GM10847 (cell line): ENCODE results near the gene GORASP1.

ENCODE experiments used
- POLR2A ChIP-seq: IDR thresholded peaks from 2 replicates; pipeline ENCODE4 v1.6.1; 2011; ENCODE audit not compliant: insufficient read length; ENCODE audit errors: extremely low read depth

The GORASP1 gene

GRCh38 chr3:39103324-39103693 is 4.1 kb downstream of the GORASP1 start:
- no peak for TF ChIP-seq POLR2A

- TF ChIP-seq POLR2A: no peak
Measured at GRCh38 chr3:39102504-39103323, 4.7 kb downstream of the GORASP1 start.

- no peak for TF ChIP-seq POLR2A
Measured at GRCh38 chr3:39101022-39101689, 6.3 kb downstream of the GORASP1 start.

- no peak for TF ChIP-seq POLR2A
Measured at GRCh38 chr3:39100500-39100886, 6.9 kb downstream of the GORASP1 start.

DNA sequence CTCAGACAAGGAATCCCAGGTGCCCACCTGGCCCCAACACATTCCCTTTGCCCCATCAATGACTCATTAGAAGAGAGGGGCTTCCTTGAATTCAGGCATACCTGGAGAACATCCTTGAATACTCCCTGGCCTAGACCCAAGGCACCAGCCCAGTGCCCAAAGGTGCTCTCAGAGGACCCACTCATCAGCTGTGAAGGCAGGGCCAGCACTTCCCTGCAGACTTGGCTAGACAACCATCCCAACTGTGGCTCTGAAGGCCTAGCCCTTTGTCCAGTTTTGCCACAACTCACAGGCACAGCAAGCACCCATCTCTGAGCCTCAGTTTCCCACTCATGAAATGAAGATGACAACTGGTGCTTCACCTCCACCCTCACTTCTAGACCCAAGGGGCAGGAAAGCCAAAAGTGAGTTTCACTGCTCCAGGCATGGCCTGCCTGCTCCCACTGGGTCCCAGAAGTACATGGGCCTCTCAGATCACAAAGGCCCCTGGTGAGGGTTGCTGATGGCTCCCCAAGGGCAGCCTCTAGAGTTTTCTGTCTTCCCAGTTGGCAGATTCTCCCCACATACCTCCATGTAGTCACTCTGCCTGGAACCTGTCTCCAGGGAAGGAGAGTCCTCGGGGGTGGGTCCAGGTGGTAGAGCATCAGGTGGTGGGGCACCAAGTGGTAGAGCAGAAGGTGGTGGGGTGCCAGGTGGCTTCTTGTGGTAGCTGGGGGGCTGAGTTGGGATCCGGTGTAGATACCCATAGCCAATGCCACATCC is 7.5 kb downstream of the GORASP1 start:
- no peak for TF ChIP-seq POLR2A

- TF ChIP-seq POLR2A: no peak
Measured at GRCh38 chr3:39099242-39099641, 8.2 kb downstream of the GORASP1 start.

DNA sequence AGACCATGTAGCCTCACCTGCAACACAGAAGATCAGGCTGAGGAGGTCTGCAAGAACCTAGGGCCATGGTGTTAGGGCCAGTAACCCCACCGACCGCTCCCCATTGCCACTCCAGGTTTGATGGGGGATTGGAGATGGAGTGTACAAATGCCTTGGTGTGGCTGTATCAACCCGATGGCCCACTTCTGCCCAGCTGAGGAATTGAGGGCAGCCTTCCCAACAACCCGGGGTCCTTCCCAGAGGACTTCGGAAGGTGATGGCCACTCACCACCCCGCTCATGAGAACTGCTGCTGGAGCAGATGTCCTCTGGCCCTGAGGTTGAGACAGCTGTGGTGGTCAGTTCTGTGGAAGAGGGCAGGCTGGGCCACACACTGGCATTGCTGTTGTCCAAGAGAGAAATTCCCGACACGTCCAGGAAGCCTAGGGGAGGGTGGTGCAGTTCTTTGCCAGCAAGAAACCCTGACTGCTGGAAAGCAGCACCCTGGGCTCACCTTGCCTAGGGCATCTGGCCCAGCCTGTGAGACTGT is 8.9 kb downstream of the GORASP1 start:
- no peak for TF ChIP-seq POLR2A

GRCh38 chr3:39097716-39098472 is 9.5 kb downstream of the GORASP1 start:
- no peak for TF ChIP-seq POLR2A

DNA sequence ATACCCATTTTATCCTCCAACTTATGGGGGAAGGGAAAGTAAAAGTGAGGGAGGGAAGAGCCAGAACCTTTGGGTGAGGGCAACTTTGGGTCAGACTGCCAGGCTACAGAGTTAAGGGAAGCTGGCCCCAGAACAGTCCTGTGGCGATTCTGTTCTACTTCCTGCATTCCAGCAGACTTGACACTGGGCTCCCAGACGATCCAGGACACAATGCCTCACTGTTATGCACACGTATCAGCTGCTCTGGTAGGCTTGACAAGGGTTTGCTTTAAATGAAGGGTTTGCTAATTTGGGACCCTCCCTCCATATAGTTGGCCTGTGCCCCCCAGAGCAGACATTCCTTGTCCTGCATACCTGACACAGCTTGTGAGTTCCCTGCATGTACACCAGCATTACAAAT is 10.7 kb downstream of the GORASP1 start:
- no peak for TF ChIP-seq POLR2A

DNA sequence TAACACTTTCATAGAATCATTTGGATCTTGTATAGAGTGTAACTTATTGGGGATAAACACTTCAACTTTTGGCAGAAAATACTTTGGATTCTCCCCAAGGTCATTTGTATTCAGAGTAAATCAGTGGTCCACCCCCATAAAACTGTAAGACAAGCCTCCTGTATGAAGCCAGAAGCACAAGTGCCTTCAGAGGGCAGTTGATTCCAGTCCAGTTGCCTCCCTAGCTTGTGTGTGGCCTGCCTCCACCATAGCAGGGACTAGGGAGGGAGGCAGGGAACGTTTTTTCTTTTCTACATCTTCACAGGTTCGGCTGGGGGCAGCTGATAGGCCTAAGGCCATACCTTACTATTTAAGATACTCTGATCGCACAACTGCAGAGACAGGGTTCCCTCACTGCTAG is 11.6 kb downstream of the GORASP1 start:
- TF ChIP-seq POLR2A: no peak

DNA sequence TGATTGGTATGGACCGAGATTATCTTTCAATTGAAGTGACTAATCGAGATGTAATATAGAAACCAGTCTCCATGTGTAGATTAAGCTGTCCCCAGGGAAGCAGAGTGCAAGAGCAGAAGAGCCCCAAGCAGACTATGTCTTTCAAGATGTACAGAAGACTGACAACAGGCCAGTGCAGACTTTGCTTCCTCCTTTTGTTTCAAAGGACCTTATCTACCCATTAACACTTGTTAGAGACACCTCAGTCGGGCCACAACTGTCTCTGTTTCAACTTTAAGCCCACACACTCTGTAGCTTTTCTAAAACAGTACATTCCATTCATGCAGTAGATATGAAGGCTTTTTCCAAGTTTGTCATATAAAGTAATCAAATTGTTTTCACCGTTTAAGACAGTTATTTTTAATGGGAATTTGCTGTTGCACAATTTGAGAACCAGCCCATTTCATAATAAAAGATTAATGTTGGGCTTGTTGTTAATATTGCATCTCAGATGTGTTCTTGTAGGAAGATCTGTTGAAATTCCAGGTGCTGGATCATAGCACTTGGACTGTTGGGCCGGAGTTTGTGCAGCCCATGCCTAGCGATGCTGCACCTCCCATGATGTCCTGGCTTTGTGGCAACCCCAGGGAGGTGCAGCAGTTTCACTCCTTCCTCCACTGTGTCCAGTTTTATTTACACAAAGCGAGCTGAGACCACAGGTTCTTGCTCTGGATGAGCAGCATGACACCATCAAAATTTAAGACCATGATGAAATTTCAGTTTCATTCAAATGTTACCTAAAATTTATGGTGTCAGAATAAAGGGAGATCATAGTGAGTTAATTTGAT is 12.4 kb downstream of the GORASP1 start:
- TF ChIP-seq POLR2A: no peak

DNA sequence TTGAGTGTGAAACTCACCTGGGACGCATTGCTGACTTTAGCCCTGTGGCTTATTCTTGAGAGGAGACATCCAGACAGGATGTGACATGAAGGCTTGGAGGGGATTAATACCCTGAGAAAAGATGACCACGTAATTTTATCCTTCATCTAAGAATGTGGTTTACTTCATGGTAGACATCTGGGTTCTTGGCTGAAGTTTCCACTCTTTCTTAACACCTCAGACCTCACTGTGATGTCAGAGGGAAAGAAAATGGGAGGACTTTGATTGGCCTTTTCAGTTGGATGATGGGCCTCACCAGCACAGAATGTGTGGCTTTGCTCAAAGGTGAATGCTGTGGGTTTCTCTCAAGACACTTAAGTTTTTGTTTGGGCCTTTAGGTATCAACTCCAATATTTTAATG is 16.5 kb downstream of the GORASP1 start:
- TF ChIP-seq POLR2A: no peak

DNA sequence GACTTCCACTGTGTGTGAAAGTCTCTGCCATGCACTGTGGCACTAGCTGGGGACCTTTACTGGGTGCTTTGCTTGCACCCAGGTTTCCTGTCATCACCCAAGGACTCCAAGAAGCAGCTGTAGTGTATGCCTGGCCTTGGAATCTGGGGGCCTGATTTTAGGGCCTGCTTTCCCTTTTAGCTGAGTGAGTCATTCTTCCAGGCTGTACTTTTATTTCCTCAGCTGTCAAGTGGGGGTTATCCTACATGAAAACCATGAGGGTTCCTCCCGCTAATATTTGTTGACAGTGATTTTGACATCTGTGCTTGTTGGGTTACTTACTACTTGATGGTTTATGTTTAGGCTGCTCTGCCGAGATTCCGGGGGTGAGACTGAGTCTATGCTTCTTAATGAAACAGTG is 18.5 kb downstream of the GORASP1 start:
- no peak for TF ChIP-seq POLR2A

DNA sequence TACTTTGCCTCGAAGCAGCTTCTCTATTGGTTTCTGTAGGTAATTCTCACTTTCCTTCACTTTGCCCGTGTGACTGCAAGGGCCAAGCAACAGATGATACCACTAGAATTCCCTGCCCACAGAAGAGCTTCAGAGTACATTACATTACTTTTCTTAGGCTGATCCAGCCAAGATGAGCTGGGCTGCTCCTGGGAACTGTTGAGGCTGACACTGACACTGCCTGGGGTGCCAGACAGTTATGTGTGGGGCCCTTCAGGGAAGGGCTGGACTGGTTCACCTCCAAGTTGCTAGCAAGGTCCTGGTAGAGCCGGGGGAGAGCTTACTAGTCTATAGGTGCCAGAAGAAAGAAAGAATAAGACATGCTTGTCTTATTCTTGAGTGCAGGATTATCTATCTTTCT is 19.0 kb downstream of the GORASP1 start:
- TF ChIP-seq POLR2A: no peak
